ENCODE measurements around the gene CNP. TPM values are rescaled to one million over a fixed set of nuclear protein-coding genes. Genes with fewer than 3 reads are reported as not detected.
"Not testable (repeated sequence)": the region's sequence is repeated elsewhere in the genome, so short reads cannot be mapped to it uniquely, and the experiment has no call there.

CNP gene
- total RNA-seq, 2 donors from 2014 or later = 32.4 to 56.3 TPM

GRCh38 chr17:41930009-41930832 is 36.4 kb upstream of the CNP start, which contains the start of gene ODAD4:
Gene ODAD4 (plus strand): TSS chr17:41930617. CDS start chr17:41930724, 107 bp downstream.
- Histone ChIP-seq H3K27me3 (replicated peaks; ENCODE audit: insufficient read depth) (no peaks in the 10 kb centered on the region), H3K4me1 (ENCODE audit: control insufficient read depth in 1 of 2, low read depth in 2 of 2) (peaks cover 0 to 8% of the 10 kb centered on the region in 2 donors), H3K9me3 (no peaks in the 10 kb centered on the region), H3K27ac (peak within 1 kb of the TSS; percentile 77 to 83), H3K36me3 (no peaks in the 10 kb centered on the region), H3K4me3 (peak within 1 kb of the TSS; percentile 75)
- ATAC-seq (ENCODE audit: insufficient number of reproducible peaks, low FRiP score, low read depth) = peak; percentile 90
- peak; percentile 66 for TF ChIP-seq CTCF (IDR thresholded peaks at IDR 0.05)
- peak; percentile 92 for DNase-seq (ENCODE audit: low spot score)

- Histone ChIP-seq H3K27ac (peak overlapping the region; percentile 77 to 83), H3K4me3 (peak overlapping the region; percentile 75)
- H3K4me1 ChIP-seq (ENCODE audit: control insufficient read depth in 1 of 2, low read depth in 2 of 2); DNase-seq (ENCODE audit: low spot score); H3K36me3 ChIP-seq; H3K27me3 ChIP-seq (replicated peaks; ENCODE audit: insufficient read depth); ATAC-seq (ENCODE audit: insufficient number of reproducible peaks, low FRiP score, low read depth); H3K9me3 ChIP-seq: not testable (repeated sequence)
These were observed 35.8 kb upstream of the CNP start for GRCh38 chr17:41930833-41931156.

- H3K4me3 ChIP-seq; H3K9me3 ChIP-seq; H3K36me3 ChIP-seq; H3K4me1 ChIP-seq (ENCODE audit: control insufficient read depth in 1 of 2, low read depth in 2 of 2); H3K27ac ChIP-seq; DNase-seq (ENCODE audit: low spot score); H3K27me3 ChIP-seq (replicated peaks; ENCODE audit: insufficient read depth); ATAC-seq (ENCODE audit: insufficient number of reproducible peaks, low FRiP score, low read depth): not testable (repeated sequence)
These were observed 34.9 kb upstream of the CNP start for GRCh38 chr17:41931715-41932114.

GRCh38 chr17:41932816-41933389 is 33.7 kb upstream of the CNP start:
- H3K36me3 ChIP-seq = no peaks in the 10 kb centered on the region
- H3K4me3 ChIP-seq = no peak overlapping the region
- no peaks in the 10 kb centered on the region for H3K9me3 ChIP-seq
- DNase-seq (ENCODE audit: low spot score) (no peak), ATAC-seq (ENCODE audit: insufficient number of reproducible peaks, low FRiP score, low read depth) (no peak)
- TF ChIP-seq CTCF (IDR thresholded peaks at IDR 0.05) = no peak
- no peak overlapping the region for H3K27ac ChIP-seq
- no peaks in the 10 kb centered on the region for H3K27me3 ChIP-seq (replicated peaks; ENCODE audit: insufficient read depth)
- H3K4me1 ChIP-seq (ENCODE audit: control insufficient read depth in 1 of 2, low read depth in 2 of 2) = peaks cover 0 to 8% of the 10 kb centered on the region in 2 donors

- no peak for TF ChIP-seq CTCF (IDR thresholded peaks at IDR 0.05)
- ATAC-seq (ENCODE audit: insufficient number of reproducible peaks, low FRiP score, low read depth) = no peak
- Histone ChIP-seq H3K27ac (no peak overlapping the region), H3K36me3 (no peaks in the 10 kb centered on the region), H3K4me3 (no peak overlapping the region), H3K4me1 (ENCODE audit: control insufficient read depth in 1 of 2, low read depth in 2 of 2) (no peaks in the 10 kb centered on the region), H3K9me3 (no peaks in the 10 kb centered on the region), H3K27me3 (replicated peaks; ENCODE audit: insufficient read depth) (no peaks in the 10 kb centered on the region)
- DNase-seq (ENCODE audit: low spot score) = no peak
These were observed 31.0 kb upstream of the CNP start for GRCh38 chr17:41935641-41936040.
